GM21367 (cell line): ENCODE data around the gene STX10.

Experiments
- ATAC-seq: cut with Tn5 transposase; IDR thresholded peaks from one replicate; pipeline ENCODE4 v1.9.1; 2021; ENCODE audit not compliant: unreplicated experiment

Gene STX10

DNA sequence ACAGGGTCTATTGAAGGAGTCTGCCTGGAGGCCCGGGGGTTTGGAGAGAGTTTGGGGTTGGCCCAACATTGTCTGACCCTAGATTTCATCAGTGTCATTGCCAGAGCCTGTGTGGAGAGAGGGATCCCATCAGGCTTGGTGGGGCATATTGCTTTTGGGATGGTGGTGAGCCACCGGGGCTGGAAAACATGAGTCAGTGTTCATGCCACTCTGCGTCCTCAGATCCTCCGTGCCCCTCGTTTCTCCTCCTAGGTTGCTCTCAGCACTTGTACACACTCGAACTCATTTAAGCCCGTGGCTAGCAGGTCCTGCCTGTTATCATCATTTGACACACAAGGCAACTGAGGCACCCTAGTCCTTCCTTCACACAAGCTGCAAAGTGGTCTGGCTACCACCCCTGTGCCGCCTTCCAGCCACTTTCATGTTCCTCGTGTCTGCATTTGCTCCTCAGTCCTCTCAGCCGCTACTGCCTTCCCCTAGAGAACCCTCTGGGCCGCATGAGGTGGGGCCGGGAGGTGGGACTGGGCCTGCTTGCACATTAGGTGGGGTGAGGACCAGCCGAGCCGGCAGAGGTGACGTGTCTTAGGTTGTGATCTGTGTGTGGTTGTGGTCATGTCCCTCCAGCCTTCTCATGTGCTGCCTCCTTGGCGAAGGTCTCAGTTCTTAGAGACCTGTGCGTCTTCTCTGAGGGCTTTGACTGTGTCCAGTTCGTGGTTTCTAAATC is 28.5 kb downstream of the STX10 start:
- no peak for ATAC-seq

DNA sequence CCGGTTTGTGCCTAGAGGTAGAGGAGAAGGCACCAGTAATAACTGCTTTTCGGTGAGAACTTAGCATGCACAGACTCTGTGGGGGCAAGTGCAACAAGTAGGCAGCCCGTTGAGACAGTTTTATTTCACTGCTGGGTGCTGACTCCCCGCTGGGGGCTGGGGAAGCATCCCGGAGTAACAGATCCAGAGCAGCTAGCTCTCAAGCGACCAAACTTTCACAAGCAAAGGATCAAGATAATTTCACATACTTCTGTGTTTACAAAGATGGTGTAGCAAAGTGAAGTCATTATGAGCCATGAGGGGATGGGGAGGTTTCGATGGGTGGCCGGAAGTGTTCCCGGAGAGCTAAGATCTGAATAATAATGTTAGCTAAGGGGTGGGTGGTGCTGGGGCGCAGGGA is 29.4 kb downstream of the STX10 start:
- no peak for ATAC-seq

DNA sequence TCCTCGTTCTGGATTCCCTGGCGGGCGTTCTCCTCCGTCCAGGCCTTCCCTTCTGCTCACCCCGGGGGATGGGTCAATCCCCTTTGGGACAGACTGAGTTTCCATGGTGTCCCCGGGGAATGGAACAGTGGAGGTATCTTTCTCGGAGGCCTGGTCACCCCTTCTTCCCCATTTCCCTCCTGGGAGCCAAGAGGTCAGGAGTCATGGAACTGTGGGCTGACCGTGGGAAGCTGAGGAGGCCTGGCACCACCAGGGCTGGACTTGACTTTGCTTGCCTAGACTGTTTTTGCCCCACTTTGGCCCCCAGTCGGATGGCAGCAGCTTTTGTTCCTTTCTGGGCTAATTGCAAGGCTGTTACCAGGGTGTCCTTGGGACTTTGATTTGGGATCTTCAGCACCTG is 30.1 kb downstream of the STX10 start:
- no peak for ATAC-seq

DNA sequence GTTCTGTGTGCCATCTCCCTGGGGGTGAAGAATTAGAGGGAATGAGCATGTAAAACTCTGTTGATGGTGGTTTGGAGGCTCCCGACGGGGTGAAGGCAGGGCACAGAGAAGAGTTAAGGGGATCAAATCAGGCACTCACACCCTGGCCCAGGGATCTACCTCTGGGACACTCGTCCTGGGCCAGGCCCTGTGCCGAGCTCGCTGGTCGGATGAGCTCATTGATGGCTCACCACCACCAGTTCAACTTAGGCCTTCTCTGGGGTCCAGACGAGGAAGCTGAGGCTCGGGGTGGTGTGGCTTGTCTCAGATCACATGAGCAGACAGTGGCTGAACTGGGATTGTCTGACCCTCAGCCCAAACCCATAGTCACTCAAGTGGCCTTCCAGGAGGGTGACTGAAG is 30.5 kb downstream of the STX10 start:
- no peak for ATAC-seq

DNA sequence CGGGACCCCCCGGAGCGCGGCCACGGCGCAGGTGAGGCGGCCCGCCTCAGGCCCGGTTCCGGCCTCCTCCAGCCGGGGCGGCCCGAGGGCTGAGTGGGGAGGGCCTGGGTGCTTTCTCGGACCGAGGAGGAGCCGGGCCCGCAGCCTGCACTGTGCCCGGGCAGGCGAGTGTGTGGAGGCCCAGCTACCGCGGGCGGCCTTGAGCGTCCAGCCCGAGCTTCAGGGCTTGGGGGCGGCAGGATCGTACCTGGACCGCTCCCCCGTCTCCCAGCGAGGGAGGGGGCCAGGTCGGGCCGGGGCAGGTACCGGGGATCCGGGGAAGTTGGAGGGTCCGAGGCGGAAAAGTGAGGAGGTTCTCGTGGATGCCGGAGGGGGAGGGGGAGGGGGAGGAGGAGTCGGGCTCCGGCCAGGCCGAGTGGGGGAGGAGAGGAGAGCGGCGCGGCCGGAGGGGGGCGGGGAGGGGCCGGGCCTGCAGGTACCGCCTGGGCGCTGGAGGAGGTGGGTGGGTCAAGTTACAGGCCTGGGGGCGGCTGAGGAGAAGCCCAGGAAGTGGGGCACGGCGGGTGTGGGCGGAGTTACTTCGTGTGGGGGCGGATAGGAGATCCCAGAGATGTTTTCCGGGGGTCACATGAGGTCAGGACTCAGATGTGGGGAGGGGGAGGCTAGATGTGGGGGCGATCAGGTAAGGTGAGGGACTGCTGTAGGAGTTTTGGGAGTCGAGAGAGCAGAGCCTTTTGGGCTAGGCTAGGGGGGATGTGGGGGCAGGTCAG is 31.6 kb downstream of the STX10 start:
- ATAC-seq: peak; percentile 4

DNA sequence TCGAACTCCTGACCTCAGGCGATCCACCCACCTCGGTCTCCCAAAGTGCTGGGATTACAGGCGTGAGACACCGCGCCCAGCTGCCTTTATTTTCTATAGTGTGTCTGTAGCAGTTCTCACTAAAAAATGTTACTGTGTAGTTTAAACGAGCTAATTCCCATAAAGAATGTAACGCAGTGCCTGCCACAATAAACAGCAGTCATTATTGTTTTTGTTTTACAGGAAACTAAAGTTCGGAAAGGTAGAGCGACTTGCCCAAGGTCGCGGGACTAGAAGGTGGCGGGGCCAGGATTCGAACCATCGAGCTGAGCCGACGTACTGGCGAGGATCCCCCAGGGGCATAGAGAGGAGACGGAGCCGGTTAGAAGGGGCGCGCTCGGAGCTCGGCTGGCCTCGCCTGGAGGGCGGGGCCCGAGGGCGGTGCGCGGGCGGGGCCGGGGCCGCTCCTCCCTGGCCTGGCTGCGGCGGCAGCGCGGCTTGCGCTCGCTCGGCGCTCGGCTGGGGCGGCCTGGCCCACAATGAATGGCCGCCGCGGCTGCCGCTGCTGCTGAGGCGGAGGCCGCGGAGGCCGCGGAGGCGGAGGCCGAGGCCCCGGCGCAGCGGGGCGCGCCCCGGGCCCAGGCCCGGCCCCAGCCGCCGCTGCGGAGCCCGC is 32.3 kb downstream of the STX10 start, which contains the start of gene NACC1:
Gene NACC1, plus strand, starts transcription at position 493 of the 652 bp plus-strand sequence. CDS start 16,944 bp downstream, outside the sequence.
- peak; percentile 52 for ATAC-seq

DNA sequence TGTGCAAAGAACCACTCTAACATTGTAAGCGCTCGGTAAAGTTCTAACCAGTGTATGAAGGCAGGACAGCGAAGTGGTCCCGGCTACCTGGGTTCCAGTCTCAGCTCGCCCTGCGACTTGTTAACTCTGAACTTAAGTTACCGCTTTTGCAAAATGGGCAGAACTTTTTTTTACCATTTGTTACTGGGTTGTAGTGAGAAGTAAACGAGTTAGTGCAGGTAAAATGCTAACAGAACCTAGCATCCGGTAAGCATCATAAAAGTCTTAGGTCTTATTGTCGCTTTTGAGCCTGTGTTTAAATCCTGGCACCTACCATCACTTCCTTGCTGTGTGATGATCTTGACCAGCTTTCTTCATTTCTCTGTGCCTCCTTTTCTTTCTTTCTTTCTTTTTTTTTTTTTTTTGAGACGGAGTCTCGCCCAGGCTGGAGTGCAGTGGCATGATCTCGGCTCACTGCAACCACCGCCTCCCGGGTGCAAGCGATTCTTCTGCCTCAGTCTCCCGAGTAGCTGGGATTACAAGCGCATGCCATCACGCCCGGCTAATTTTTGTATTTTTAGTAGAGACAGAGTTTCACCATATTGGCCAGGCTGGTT is 32.9 kb downstream of the STX10 start:
- ATAC-seq: no peak

DNA sequence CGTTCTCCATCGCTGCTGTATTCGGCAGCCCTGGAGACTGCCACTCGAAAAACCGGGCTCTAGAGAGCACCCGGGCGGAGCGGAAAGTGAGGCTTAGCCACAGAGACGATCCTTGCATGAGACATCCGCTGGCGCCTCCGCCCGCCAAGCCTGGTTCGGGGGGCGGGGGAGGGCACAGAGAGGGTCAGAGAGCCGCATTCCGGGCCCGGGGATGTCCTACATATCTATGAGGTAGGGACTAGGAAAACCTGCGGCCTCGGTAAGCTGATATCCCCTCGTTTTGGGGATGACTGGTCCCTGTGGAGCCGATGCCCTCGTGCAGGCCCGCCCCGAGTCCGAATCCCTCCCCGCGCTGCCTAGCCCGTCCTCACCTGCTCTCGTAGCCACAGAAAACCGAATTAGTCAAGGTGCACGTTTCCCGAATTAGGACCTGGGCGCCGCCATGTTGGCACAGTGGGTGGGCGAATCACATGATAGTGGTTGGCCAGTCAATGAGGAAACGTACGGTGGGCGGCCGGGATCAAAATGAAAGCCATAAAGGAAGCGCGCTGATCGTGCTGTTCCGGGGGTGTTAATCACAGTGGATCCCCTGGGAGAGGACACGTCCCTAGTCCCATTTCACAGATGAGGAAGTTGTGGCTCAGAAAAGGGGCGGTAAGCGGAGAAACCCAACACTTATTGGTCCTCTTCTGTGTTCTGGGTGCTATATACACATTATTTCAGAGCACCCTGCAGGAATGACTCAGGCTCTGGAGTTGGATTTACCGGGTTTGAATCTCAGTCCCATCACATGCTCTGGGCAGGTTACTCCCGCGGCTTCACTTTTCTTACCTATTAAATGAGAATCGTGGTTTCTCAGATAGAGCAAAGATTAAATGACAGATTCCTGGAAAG is 33.6 kb downstream of the STX10 start, which contains the start of gene TRMT1:
Gene TRMT1, minus strand, starts transcription at position 459 of the 894 bp plus-strand sequence. Its CDS starts 341 bp downstream, at position 118.
- ATAC-seq: no peak

DNA sequence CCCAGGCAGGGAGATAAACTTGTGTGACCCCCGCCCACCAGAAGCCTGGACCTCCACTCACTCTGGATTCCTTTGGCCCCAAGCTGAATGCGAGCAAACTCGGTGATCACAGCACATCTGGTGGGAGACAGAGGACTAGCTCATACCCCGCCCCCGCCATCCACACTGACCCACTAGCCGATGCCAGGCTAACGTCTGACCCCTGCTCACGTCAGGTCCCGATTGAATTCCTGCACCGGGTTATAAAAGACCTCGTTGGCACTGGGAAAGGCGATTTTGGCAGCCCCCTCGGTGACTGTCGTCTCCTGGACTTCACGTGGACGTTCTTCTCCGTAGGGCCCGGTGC is 34.3 kb downstream of the STX10 start:
- no peak for ATAC-seq

DNA sequence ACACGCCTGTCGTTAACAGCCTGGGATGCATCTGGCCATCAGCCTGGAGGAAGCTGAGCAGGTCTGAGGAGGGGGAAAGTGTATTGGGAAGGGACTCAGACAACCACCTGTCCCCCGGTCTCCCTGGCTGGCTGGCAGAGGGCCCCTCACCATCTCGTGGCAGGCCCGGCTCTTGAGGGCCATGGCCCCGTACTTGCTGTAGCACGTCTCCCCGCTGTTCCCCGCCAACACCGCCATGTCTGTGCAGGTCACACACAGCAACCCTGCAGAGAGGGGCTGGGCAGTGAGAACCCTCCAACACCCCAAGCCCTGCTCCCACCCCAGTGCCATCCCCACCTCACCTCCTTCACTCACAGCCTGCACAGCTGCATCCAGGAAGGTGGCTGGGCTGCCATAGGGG is 37.6 kb downstream of the STX10 start:
- ATAC-seq: no peak

DNA sequence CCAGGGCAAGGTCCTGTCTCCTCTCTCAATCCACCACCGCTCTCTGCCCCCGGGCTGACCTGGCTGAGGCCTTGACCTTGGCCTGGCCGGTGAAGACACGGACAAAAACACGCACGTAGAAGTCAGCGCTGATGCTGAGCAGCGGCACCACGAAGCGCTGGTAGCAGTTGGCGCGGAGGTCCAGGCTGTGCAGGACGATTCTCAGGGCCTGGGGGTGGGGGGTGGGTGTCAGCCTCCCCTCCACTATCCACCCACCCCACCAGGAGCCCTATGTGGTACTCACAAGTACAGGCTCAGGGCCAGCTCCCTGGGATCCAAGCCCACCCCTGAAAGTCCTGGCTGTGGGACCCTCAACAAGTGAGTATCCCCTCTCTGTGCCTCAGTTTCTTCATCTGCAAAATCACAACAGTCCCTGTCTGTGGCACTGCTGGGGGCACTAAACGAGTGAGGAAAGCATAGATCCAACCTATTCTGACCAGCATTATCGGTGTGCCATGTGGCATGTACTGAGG is 40.0 kb downstream of the STX10 start:
- ATAC-seq: no peak

DNA sequence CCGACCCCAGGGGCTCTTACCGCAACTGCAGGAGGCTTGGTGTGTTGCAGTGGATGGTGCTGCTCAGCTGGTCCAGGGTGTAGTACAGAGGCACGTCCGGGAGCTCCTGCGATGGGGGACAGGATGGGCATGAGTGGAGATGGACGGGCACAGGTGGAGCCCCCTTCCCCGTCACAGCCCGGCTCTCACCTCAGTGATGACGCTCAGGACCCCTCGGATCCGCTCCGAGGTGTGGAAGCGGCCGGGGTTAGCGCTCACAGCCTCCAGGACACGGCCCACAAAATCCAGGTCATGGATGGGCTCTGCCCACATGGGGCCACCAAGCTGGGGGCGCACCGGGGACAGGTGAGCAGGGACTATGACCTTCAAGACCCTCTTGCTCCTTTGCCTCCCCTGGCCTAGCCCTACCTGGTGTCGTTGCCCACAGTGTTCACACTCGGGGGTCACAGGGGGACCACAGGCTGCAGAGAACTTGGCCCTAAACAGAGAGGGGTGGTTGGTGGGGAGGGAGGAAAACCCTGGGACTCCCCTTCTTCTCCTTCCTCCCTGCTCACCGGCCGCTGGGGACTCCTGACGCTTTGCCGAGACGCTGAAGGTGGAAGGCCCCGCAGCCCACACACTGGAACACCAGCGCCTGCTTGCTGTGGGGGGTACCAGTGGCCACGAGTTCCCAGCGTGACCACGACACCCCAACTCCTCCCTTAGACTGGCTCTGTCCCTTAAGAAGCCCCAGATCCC is 40.6 kb downstream of the STX10 start:
- no peak for ATAC-seq

DNA sequence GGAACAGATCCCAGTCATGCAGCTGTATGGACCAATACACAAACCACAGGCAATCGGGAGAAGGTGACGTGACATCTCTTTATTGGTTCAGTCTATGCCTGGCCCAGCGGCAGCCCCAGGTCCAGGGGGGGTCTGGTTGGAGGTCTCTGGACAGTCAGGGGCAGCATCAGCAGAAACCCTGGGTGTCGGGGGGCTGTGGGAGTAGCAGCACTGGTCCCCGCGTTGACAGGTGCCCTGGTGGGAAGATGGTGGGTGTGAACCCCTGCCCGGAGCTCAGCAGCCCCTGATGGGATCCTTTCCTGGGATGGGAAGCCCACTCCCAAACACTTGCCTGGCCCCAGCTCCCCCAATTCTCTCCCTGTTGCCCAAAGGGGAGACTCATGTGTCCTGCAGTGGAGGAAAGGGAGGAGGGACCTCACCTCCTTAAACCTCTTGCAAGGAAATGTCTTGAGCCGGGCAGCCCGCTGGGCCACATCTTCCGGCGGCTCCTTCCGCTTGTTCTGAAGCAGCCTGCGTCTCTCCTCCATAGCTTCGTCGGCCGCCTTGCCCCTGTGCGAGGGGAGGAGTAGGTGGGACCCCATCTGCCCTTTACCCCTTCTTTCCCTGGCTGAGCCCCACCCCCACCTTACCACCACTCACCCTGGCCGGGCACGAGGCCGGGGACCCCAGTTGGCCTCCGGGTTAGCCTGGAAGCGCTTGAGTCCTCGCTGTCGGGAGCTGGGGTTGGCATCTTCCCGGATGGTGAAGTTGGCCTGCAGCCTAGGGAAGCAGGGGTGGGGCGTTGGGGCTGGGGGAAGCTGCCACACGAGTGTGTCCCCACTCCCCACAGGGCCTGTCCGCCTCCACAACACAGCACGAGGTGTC is 45.1 kb downstream of the STX10 start:
- ATAC-seq: no peak

DNA sequence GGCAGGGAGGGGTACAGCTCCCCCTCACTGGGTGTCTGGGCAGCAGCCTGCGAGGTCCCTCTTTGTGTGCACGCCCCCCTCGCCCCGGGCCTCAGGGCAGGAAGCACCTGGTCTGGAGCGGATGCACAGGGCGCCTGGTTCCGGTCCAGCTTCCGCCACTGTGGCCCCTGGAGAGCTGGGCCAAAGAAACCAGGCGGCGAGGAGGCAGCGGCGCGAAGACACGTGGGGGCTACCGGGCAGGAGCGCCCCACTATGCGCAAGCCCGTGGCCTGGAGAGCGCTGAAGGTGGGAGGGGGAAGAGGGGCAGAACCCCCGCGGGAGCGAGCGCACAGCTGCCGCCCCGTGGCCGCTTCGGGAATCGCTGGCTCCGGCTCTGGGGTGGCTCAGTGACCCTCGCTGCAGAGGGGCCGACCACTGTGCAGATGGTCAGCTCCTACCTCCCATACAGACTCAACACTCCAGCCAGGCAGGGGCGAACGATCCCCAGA is 45.8 kb downstream of the STX10 start:
- peak; percentile 28 for ATAC-seq

DNA sequence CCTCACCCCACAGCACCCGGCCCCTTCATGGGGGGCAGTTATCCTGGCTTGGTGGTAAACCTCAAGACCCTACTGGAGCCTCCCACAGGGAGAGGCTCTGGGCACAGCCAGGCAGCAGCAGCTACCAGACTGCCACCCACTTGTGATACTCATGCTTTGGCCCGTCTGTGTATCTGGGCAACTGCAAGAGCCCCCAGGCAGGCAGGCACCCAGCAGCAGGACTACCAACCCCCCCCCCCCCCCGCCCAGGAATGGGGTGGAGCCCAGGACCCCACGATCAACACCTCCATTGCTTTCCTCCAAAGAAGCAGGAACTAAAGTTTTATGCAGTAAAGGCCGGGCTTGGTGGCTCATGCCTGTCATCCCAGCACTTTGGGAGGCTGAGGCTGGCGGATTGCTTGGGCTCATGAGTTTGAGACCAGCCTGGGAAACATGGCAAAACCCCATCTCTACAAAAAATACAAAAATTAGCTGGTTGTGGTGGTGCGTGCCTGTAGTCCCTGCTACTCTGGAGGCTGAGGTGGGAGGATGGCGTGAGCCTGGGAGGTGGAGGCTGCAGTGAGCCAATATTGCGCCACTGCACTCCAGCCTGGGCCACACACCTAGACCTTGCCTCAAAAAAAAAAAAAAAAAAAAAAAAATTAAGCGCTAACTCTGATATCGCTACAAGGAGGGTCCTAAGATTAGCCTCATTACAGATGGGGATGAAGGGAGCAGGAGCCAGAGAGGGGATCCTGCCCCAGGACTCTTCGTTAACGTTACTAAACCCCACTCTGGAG is 46.4 kb downstream of the STX10 start:
- ATAC-seq: no peak

DNA sequence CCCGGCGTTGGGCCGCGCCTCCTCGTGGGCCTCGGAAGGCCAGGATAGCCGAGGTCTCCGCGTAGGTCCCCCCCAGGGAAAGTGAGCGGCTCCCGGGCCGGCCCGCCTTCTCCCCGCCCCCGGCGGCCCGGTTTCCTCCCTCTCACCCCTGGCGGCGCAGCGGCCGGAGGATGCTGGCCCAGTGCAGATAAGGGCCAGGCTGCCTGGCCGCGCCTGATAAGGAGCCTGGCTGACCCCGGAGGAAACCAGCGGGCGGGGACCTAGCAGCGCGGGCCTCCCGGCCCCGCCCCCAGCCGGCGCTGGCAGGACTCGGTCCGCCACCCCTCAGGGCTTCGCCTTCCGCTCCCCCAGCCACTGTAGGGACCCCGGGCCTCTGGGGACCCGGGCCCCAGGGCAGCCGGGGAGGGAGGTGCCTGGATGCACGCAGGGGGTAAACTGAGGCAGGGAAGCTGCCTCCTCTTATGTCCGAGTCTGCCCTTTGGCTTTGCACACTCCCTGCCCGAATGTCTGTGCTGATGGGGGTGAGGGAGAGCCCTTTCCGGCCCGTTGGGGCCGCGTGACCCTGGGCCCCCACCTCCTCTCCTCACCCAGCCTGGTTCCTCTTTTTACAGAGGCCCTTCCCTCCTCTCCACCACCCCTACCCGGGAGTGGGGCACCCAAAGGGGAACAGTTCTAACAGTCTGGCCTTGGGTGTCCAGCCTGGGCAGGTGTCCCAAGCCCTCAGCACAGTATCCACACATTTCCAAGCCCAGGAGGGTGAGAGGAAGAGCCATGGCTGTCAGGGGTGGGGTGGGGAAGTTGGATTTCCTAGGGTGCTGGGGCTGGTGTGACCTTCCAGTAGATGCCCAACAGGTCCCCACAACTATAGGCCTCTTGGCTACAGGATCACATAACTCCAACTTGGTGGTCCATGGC is 47.3 kb downstream of the STX10 start, which contains the start of gene LYL1:
Gene LYL1, minus strand, starts transcription at position 193 of the 915 bp plus-strand sequence. CDS start 1,687 bp downstream, outside the sequence.
- no peak for ATAC-seq

DNA sequence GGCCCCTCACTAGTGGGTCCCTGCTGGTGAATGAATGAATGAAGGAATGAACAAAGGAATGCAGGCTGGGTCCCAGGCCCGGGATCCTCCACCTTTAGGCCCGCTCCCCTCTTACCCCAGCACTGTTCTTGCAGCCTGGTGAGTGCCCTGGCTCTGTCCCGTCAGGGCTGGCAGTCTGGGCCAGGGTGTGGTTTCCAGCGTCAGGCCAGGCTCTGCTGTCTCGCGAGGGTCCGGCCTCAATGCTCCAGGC is 47.8 kb downstream of the STX10 start:
- ATAC-seq: no peak
